HEK293 (cell line): Measurements from ENCODE around the gene LAD1.

ENCODE experiments used
- CTCF ChIP-seq: fragments of 450-650 bp; formaldehyde crosslinking; IDR thresholded peaks from 2 replicates; pipeline ENCODE4 v1.5.1; 2016; ENCODE audit warnings: missing biosample characterization, missing genetic modification characterization
- HOXA7 ChIP-seq: sonication (generic); formaldehyde crosslinking; IDR thresholded peaks from 2 replicates; pipeline ENCODE4 v1.8.1; 2022; ENCODE audit warnings: missing genetic modification reagents, borderline replicate concordance
- MEIS1 ChIP-seq: sonication (generic); formaldehyde crosslinking; IDR thresholded peaks from 2 replicates; pipeline ENCODE4 v1.8.1; 2022; ENCODE audit warnings: missing genetic modification reagents, mild to moderate bottlenecking, borderline replicate concordance
- SP2 ChIP-seq: fragments of 450-650 bp; formaldehyde crosslinking; IDR thresholded peaks from 2 replicates; pipeline ENCODE4 v1.5.1; 2016; ENCODE audit warnings: missing biosample characterization, missing genetic modification characterization
- ZFP37 ChIP-seq: fragments of 450-650 bp; formaldehyde crosslinking; IDR thresholded peaks from 2 replicates; pipeline ENCODE4 v1.5.1; 2016; ENCODE audit warnings: missing biosample characterization, missing genetic modification characterization
- ZNF146 ChIP-seq: fragments of 450-650 bp; formaldehyde crosslinking; IDR thresholded peaks from 2 replicates; pipeline ENCODE4 v1.5.1; 2016; ENCODE audit warnings: missing biosample characterization, missing genetic modification characterization
- ZNF280C ChIP-seq: fragments of 450-650 bp; formaldehyde crosslinking; IDR thresholded peaks from 2 replicates; pipeline ENCODE4 v1.5.1; 2016; ENCODE audit warnings: missing biosample characterization, missing genetic modification characterization
- ZNF530 ChIP-seq: fragments of 450-650 bp; formaldehyde crosslinking; IDR thresholded peaks from 2 replicates; pipeline ENCODE4 v1.5.1; 2016; ENCODE audit warnings: low read depth, missing biosample characterization, missing genetic modification characterization
- ZNF664 ChIP-seq: fragments of 450-650 bp; formaldehyde crosslinking; IDR thresholded peaks from 2 replicates; pipeline ENCODE4 v1.5.1; 2016; ENCODE audit warnings: missing biosample characterization, missing genetic modification characterization

- no peak for TF ChIP-seq ZNF146
- TF ChIP-seq CTCF (tag by site-specific recombination) = no peak
- no peak for TF ChIP-seq ZFP37 (tag by site-specific recombination)
- TF ChIP-seq SP2 (tag by site-specific recombination) = no peak
- no peak for TF ChIP-seq ZNF530 (tag by site-specific recombination)
- TF ChIP-seq ZNF280C (tag by site-specific recombination) = no peak
- no peak for TF ChIP-seq MEIS1
- TF ChIP-seq HOXA7 = no peak
- no peak for TF ChIP-seq ZNF664 (tag by site-specific recombination)
Observed at GRCh38 chr1:201430776-201431175, 31.7 kb upstream of the LAD1 start.
